GM12801 (cell line): Measurements from ENCODE around the gene MCF2L2.

Experiments
- TF ChIP-seq, protein P1 (sequence below): IDR thresholded peaks from one replicate; pipeline ENCODE4 v1.5.1; 2011; ENCODE audit warnings: control low read depth; ENCODE audit not compliant: insufficient read length; ENCODE audit errors: extremely low read depth

The MCF2L2 gene

DNA sequence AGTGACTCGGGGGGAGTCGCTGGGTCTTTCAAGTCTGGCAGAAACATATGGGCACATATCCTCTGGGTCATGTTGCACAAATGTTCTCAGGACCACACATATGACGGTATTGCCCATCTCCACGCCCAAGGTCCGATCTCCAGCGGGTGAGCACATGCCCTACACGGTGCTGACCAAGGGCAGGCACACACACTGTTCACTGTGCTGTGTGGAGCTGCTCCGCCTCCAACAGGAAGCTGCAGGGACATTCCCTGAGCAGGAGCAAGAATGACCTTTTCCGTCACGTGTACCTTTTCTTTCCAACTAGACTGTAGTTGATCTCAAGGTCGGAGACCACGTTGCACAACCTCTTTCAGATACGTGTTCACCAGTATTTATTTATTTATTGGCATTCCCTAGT lies 217.1 kb downstream of the MCF2L2 start:
- TF ChIP-seq, protein P1, sequence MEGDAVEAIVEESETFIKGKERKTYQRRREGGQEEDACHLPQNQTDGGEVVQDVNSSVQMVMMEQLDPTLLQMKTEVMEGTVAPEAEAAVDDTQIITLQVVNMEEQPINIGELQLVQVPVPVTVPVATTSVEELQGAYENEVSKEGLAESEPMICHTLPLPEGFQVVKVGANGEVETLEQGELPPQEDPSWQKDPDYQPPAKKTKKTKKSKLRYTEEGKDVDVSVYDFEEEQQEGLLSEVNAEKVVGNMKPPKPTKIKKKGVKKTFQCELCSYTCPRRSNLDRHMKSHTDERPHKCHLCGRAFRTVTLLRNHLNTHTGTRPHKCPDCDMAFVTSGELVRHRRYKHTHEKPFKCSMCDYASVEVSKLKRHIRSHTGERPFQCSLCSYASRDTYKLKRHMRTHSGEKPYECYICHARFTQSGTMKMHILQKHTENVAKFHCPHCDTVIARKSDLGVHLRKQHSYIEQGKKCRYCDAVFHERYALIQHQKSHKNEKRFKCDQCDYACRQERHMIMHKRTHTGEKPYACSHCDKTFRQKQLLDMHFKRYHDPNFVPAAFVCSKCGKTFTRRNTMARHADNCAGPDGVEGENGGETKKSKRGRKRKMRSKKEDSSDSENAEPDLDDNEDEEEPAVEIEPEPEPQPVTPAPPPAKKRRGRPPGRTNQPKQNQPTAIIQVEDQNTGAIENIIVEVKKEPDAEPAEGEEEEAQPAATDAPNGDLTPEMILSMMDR: no peak

DNA sequence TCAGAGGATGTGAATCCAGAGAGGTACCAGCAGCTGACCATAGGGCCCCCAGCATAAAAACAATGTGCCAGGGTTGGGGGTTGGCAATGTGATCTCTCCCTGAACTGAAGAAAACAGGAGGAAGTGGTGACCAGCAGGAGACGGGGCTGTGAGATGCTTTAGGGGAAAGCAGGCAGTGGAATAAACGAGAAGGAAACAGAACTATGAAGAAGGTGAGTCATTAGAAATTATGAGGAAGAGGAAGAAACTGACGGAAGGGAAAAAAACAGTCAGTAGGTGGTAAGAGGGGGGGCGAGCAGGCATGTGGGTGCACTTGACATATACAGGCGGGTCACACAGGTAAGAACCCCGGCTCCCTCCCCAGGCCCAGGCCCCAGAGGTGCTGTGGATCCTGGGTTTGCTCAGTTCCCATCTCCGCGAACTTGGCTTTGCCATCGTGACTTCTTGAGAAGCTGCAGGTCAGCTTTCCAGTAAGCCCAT lies 217.5 kb downstream of the MCF2L2 start:
- TF ChIP-seq, protein P1: no peak

DNA sequence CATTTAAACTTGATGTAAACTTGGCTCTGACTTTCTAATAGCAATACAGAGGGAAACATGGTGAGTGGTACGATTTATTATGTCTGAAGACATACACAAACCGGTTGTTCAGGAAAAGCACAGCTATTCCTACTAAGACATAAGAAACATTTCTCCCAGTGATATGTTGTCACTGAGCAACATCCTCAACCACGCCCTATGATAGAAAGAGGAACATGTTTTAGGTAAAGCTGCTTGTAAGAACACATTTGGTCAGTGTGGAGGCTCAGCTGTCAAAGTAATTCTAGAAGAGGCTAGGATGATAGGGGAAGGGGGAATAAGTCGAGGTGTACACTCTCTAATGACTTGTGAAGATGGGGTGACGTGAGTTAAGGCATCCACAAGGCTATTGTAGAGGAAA lies 218.1 kb downstream of the MCF2L2 start:
- TF ChIP-seq, protein P1: no peak

DNA sequence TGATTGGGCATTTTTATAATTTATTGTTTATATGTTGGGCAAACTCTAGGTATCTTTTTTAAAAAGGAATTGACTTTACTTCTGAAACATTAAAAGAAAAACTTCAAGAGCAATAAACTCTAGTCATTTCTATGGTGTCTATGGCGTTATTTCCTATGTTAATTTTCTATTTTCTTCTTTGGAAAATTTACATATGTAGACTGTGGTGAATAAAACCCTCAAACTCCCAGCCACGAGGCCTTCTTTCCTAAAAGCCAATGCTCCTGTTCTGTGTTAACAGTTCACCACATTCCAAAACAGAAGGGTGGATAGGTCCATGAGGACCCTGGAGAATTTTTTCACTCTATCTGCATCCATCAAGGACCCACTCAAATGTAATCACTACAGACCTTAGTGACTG lies 219.6 kb downstream of the MCF2L2 start:
- TF ChIP-seq, protein P1: no peak

DNA sequence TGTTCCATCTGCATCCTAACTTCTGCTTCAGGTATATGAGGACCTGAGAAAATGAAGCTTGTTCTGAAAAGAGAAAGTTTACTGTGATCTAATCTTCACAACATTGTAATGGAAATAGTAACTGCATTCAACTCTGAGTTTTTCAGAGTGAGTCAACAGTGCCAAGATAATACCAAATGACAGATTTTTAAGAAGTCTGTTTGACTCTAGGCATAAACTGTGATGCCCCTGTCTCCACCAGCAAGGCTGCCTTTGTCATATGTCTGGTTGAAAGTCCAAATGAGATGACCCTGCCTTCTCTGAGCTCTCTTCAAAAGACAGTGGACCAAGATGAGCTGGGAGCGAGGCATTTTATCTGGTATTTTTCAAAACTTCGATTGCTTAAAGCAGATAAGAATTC lies 220.2 kb downstream of the MCF2L2 start:
- TF ChIP-seq, protein P1: no peak

DNA sequence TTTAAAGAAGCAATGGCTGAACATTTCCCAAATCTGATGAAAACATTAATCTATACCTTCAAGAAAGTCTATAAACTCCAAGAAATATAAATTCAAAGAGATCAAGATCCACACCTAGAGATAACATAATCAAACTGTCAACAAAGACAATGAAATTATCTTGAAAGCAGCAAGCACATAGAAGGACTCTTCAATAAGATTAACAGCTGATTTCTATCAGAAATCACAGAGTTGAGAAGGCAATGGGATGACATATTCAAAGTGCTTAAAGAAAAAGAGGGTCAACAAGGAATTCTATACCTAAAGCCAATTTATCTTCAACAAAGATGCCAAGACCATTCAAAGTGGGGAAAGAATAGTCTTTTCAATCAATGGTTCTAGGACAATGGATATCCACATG lies 224.7 kb downstream of the MCF2L2 start:
- TF ChIP-seq, protein P1: no peak

DNA sequence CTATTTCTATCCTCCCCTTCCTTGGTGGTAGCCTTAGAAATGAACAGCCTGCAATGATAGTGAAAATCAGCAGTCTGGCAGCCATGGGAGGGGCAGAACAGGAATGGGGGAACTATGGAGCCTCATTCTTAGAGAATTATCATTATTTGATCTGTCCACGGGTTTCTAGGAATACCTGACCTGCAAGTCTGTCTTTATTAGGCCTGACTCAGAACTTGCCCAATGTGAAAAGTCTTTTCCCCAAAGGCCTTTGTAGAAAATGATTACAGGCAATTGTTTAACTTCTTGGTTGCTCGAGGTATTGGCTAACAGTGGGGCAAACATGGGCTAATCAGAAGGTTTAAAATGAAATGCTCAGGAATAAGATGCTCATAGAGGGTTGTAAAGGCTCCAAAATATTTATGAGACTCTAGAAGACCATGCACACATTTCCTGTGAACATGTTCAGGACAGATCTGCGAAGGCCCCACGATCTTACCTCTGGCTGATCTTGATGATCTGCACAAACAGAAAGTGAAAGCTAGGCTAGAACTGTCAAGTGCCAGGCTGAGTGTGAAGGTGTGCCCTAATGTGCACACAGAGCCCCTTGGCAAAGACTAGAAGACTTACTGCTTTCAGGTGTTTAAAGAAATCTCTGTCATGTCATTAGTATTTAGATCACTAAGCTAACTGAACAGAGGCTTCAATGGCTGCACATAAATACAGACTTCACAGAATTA lies 226.3 kb downstream of the MCF2L2 start:
- TF ChIP-seq, protein P1: no peak
